Testis (tissue), 3 donors: ENCODE data around the gene TBC1D1. TPM values are rescaled to one million over a fixed set of nuclear protein-coding genes. Genes with fewer than 3 reads are reported as not detected.
A peak's percentile ranks its signal among the peaks of the same experiment; 100 is the strongest.
"Not testable (repeated sequence)": the region's sequence is repeated elsewhere in the genome, so short reads cannot be mapped to it uniquely, and the experiment has no call there.

Experiments
- DNase-seq: peaks from one replicate; pipeline ENCODE4 v3.0.0-alpha.2; 2019
- H3K27ac ChIP-seq, 2 donors: fragments of 200-600 bp; sonication (generic); one replicate each; pipeline ENCODE4 v1.5.1; 2019
- H3K27me3 ChIP-seq: fragments of 200-600 bp; sonication (generic); one replicate; pipeline ENCODE4 v1.5.1; 2019
- H3K36me3 ChIP-seq: fragments of 200-600 bp; sonication (generic); one replicate; pipeline ENCODE4 v1.5.1; 2017; ENCODE audit warnings: low read depth; ENCODE audit errors: missing control alignments
- H3K4me1 ChIP-seq: fragments of 200-600 bp; sonication (generic); one replicate; pipeline ENCODE4 v1.5.1; 2019
- H3K4me3 ChIP-seq, 2 donors: fragments of 200-600 bp; sonication (generic); one replicate each; pipeline ENCODE4 v1.5.1; 2017 to 2019
- H3K9me3 ChIP-seq: fragments of 200-600 bp; sonication (generic); one replicate; pipeline ENCODE4 v1.5.1; 2017
- CTCF ChIP-seq, 3 experiments: fragments of 450-650 bp in 2 of 3; fragments of 200-600 bp in 1 of 3; sonication (generic) in 1 of 3; IDR thresholded peaks; one replicate each; pipeline ENCODE4 v1.5.1; 2016 to 2019; ENCODE audit warnings: antibody characterized with exemption in 3 of 3, mild to moderate bottlenecking in 2 of 3, moderate library complexity in 1 of 3
- POLR2A ChIP-seq: fragments of 450-650 bp; IDR thresholded peaks from one replicate; pipeline ENCODE4 v1.6.1; 2017; ENCODE audit warnings: antibody characterized with exemption, mild to moderate bottlenecking, moderate library complexity
- WGBS, 2 donors: methylation state at CpG; one replicate each; pipeline ENCODE4 v1.1.5; 2018; 5-methylcytosine and 5-hydroxymethylcytosine counted together
- intact Hi-C: fragments of 100-400 bp; cut with DNase I; formaldehyde crosslinking; loops from one replicate; pipeline ENCODE4 v1.15.1; 2023; ENCODE audit warnings: low total_unique reads
- polyA plus RNA-seq: library from polyadenylated mRNA; stranded (reverse); fragments of 350-450 nt; fragmentation: Illumina TruSeq; extraction: RNeasy Lipid Tissue Mini Kit (QIAGEN cat#74804); gene quantifications from one replicate; pipeline ENCODE4 v1.2.3, GENCODE V29; 2014; ENCODE audit warnings: low read depth, low replicate concordance; ENCODE audit not compliant: insufficient read depth
- total RNA-seq, 2 donors: library from RNA; depleted of rRNA; stranded (reverse); fragments of >200 nt; gene quantifications; one replicate each; pipeline ENCODE4 v1.2.3, GENCODE V29; 2016

Gene TBC1D1
- total and polyA plus RNA-seq, 3 donors from 2014 or later = 130 to 208 (median 167) TPM

- intact Hi-C loops = no loop called here
Observed at GRCh38 chr4:37973441-37973840, 82.6 kb downstream of the TBC1D1 start.

GRCh38 chr4:37975321-37975822 lies 84.5 kb downstream of the TBC1D1 start:
- H3K4me1 ChIP-seq, DNase-seq, H3K36me3 ChIP-seq, intact Hi-C loops, H3K27ac ChIP-seq, H3K4me3 ChIP-seq, H3K9me3 ChIP-seq, H3K27me3 ChIP-seq: not testable (repeated sequence)
- WGBS, 2 donors = 84 to 92% methylated on average over 12 to 13 of the region's 13 CpGs

More at GRCh38 chr4:37973441-37973840, 82.6 kb downstream of the TBC1D1 start:
- peaks cover 3% of the 10 kb centered on the region for H3K4me1 ChIP-seq
- no peak for DNase-seq
- TF ChIP-seq POLR2A (no peak), CTCF (IDR thresholded peaks at IDR 0.05) (no peak)
- no peaks in the 10 kb centered on the region for H3K36me3 ChIP-seq
- no peak overlapping the region for H3K27ac ChIP-seq
- H3K27me3 ChIP-seq = no peaks in the 10 kb centered on the region
- 92% methylated on average over 3 of the region's 3 CpGs for WGBS, 2 donors
- no peaks in the 10 kb centered on the region for H3K9me3 ChIP-seq
- no peak overlapping the region for H3K4me3 ChIP-seq

- WGBS, 2 donors = 36 to 37% methylated on average over 3 of the region's 3 CpGs
- no peaks in the 10 kb centered on the region for H3K36me3 ChIP-seq
Observed at GRCh38 chr4:37976507-37976906, 85.6 kb downstream of the TBC1D1 start.

DNA sequence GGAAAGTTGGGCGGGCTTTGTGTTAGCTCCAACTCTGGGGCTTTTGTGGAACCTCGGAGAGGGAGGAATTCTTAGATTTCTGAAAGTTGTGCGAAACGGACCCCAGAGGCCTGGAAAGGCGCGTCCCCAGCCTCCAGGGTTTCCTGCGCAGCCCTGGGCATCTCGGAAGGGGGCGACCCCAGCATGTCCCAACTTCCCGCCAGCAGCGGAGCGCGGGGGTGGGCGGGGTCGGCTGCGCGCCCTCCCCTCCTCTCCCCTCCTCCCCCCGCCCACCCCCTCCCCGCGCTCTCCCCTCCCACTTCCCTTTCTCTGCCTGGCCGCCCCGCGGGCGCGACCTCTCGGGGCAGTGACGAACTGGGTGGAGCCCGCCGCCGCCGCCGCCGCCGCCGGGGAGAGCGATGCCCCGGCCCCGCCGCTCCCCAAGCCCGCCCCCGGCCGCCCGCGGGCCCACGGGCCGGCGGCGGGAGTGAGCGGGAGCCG lies 86.1 kb downstream of the TBC1D1 start:
- TF ChIP-seq CTCF (IDR thresholded peaks at IDR 0.05) (no peak), POLR2A (no peak)
- Histone ChIP-seq H3K27ac (peak overlapping the region; percentile 64 to 94), H3K9me3 (no peaks in the 10 kb centered on the region), H3K36me3 (no peaks in the 10 kb centered on the region), H3K4me1 (peaks cover 4% of the 10 kb centered on the region), H3K4me3 (peak overlapping the region; percentile 84 to 86), H3K27me3 (no peaks in the 10 kb centered on the region)
- 0 to 3% methylated on average over 14 to 29 of the region's 50 CpGs for WGBS, 2 donors
- intact Hi-C loops = no loop called here
- DNase-seq = peak; percentile 77

More at GRCh38 chr4:37976507-37976906, 85.6 kb downstream of the TBC1D1 start:
- peak overlapping the region; percentile 64 to 94 for H3K27ac ChIP-seq
- peaks cover 4% of the 10 kb centered on the region for H3K4me1 ChIP-seq
- DNase-seq = no peak
- H3K4me3 ChIP-seq = peak overlapping the region; percentile 84 to 86
- TF ChIP-seq CTCF (IDR thresholded peaks at IDR 0.05) = no peak
- TF ChIP-seq POLR2A = no peak
- H3K27me3 ChIP-seq = no peaks in the 10 kb centered on the region
- no peaks in the 10 kb centered on the region for H3K9me3 ChIP-seq
- intact Hi-C loops = no loop called here

DNA sequence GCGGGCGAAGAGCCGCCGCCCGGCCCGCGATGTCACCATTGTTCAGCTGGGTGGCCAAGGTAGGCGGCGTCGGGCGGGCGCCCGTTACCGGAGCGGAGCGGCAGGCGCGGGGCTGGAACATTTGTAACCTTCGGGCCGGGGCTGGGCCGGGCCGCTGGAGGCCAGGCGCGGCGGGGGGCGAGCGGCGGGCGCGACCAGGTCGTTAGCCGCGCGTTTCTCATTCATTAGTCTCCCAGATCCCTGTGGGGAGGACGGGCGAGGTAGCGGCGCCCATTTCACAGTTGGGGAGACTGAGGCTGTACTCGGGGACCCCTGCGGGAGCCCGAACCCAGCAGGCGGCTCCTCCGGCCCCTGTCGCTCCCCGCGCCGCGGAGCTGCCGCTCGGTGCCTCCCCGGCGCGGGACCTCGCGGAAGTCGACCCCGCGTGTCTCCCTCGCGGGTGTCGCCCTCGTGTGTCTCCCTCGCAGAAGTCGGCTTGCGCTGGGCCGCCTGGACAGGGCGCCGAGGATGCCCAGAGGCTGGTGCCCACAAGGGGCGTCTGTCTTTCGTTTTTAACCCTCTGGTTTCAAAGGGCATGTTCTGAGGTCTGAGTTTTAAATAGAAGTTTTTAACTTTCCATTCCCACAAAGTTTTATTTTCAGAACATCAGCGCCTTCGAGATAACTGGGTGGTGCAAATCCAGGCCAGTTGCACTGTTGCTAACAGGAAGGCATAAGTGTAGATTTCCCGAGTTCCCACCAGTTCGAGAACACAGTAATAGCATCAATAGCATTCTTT lies 86.8 kb downstream of the TBC1D1 start:
- Histone ChIP-seq H3K36me3 (no peaks in the 10 kb centered on the region), H3K9me3 (no peaks in the 10 kb centered on the region), H3K4me1 (peaks cover 4% of the 10 kb centered on the region), H3K27ac (peak overlapping the region; percentile 86 to 94), H3K27me3 (no peaks in the 10 kb centered on the region), H3K4me3 (peak overlapping the region; percentile 84 to 86)
- 1% methylated on average over 16 to 68 of the region's 74 CpGs for WGBS, 2 donors
- TF ChIP-seq CTCF (IDR thresholded peaks at IDR 0.05) = peak; percentile 45 to 58 (median 53)
- no peak for TF ChIP-seq POLR2A
- DNase-seq = peak; percentile 76
- intact Hi-C loops = no loop called here
